Left hindlimb (tissue), 1 donor: ENCODE data around the gene BPHL.
"Not testable (repeated sequence)": the region's sequence is repeated elsewhere in the genome, so short reads cannot be mapped to it uniquely, and the experiment has no call there.

Source experiments
- DNase-seq: peaks from one replicate; pipeline ENCODE4 v3.0.0-alpha.2; 2018

BPHL gene

DNA sequence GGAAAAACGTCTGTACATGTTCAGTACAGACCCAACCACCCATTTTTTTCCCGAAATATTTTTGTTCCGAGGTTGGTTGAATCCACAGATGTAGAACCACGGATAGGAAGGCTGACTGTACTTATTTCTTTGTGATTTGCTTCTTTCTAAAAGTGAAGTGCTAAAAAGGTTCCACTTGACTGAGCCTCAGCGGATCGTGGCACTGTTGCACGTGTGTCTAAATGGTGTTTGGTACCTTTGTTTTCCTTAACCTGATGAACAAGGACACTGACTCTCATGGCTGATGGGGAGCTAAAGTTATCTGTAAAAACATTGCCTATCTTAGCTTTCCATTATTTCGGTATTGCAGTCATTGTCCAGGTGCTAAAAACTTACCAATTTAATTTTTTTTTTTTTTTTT is 6.2 kb downstream of the BPHL start:
- no peak for DNase-seq

DNA sequence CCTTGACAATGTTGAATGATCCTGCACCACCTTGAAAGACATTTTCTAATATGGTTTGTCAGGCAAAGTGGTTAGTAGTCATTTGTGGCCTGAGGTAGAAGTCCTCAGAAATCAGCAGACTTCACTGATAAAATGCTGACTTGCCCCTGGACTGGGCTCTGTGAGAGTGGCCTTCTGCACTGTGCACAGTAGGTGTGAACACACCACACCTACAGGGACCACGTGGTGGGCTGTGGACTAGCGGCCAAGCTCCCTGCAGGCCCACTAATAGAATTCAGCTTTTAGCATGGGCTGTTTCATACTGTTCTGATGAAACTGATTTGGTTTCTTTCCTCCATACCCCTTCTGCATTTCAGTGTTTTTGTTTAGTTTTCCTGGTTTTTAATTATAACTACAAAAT is 7.3 kb downstream of the BPHL start:
- no peak for DNase-seq

GRCh38 chr6:3128356-3129108 is 10.0 kb downstream of the BPHL start:
- DNase-seq: peak; percentile 46

DNA sequence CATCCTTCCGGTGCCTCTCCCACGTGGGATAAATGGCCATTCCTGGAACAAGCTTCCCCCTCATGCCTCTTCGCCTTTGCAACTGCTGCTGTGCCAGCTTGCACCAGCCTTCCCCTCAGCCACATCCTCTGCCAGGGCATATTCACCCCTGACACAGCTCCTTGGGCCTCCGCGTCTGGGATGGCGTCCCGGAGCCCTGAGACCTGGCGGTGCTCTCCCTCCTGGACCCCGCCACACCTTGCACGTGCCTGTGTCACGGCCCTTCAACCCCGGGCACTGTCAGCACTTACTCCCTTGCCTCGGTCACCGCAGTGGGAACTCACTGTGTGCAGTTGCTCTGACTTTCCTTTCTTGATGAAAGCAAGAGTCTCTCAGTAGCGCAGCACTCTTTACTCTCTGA is 13.2 kb downstream of the BPHL start:
- no peak for DNase-seq

- DNase-seq: no peak
Measured at GRCh38 chr6:3133515-3133914, 15.0 kb downstream of the BPHL start.

DNA sequence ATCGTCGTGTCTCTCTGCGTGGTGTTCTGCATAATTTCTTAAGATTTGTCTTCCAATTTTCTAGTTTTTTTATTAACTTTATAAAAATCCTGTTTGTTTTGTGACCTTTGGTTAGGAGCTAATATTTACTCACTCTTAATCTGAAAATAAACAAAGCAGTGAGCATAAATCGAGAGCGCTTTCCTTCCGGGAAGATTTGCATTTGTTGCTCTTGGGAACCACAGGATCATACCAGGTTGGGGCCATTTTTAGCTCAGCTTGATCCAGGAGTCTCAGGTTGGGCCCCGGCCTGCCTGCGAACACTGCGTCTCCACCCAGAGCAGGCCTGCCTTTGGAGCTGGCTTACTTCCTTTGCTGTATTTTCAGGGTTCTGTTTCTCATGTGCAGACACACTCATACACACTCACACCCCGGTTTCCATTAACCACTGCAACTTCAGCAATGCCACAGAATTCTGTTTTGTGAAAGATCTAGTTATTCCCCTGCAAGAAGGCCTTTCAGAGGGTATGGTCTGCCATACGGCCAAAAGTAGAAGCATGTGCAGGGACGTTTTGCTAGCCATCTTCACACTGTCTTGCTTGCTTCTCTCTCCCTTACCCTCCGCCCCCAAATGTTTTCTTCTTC is 17.3 kb downstream of the BPHL start:
- no peak for DNase-seq

GRCh38 chr6:3136292-3137011 is 17.9 kb downstream of the BPHL start:
- DNase-seq: no peak

- no peak for DNase-seq
Measured at GRCh38 chr6:3137057-3137777, 18.7 kb downstream of the BPHL start.

- DNase-seq: not testable (repeated sequence)
Measured at GRCh38 chr6:3137873-3138272, 19.4 kb downstream of the BPHL start.

DNA sequence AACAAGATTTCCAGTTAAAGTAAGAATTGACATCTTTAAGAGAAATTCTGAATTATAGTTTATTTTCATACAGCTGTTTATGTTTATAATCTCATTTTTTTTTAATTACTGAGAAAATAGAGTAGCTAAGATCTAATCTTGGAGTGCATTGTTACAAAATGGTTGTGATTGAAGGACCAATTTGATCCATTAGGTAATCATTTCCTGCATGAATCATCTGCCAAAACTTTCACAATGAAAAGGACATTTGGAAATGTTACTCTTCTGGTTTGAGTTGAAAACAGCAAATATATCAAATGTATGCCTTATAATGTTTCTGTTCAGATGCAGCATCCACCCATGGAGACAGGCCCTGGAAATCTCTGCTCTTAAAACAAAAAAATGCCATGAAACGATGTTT is 19.8 kb downstream of the BPHL start:
- no peak for DNase-seq

- peak; percentile 51 for DNase-seq
Measured at GRCh38 chr6:3139090-3139903, 20.8 kb downstream of the BPHL start.

DNA sequence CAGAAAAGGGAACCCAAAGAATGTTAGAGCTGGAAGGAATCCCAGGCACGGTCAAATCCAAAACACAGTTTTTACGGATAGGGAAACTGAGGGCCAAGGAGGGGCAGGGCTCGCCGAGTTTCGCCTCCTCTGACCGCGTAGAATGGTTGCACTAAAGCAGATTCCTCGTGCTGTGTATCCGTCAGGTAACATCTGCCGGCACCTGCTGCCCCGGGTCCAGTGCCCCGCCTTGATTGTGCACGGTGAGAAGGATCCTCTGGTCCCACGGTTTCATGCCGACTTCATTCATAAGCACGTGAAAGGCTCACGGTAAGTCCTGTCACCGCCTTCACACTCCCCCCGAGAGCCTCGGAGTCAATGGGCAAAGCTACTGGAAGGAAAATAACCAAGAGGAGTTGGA is 21.7 kb downstream of the BPHL start:
- no peak for DNase-seq

GRCh38 chr6:3142536-3142935 is 24.0 kb downstream of the BPHL start:
- DNase-seq: no peak

GRCh38 chr6:3143158-3143557 is 24.6 kb downstream of the BPHL start:
- no peak for DNase-seq

GRCh38 chr6:3144571-3144970 is 26.1 kb downstream of the BPHL start:
- DNase-seq: no peak

- no peak for DNase-seq
Measured at GRCh38 chr6:3147914-3148757, 29.6 kb downstream of the BPHL start.

GRCh38 chr6:3151691-3152090 is 33.2 kb downstream of the BPHL start:
- no peak for DNase-seq

- DNase-seq: no peak
Measured at GRCh38 chr6:3152689-3153088, 34.2 kb downstream of the BPHL start.

DNA sequence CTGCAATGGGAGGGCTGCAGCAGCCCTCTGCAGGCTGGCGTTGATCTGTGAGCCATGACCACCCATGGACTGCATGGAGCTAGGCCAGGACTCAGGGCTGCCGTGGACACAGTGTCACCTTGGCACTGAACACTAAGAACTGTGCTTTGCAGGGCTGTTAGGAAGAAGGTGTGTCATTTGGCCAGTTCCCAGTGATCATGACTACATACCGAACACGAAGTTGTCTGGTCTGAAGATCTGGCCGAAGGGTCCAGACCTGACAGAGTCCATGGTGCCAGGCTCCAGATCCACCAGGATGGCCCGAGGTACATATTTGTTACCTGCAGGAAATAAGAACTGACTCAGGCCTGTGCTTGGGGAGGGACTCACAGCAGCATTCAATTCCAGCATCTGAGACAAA is 36.9 kb downstream of the BPHL start:
- DNase-seq: not testable (repeated sequence)

DNA sequence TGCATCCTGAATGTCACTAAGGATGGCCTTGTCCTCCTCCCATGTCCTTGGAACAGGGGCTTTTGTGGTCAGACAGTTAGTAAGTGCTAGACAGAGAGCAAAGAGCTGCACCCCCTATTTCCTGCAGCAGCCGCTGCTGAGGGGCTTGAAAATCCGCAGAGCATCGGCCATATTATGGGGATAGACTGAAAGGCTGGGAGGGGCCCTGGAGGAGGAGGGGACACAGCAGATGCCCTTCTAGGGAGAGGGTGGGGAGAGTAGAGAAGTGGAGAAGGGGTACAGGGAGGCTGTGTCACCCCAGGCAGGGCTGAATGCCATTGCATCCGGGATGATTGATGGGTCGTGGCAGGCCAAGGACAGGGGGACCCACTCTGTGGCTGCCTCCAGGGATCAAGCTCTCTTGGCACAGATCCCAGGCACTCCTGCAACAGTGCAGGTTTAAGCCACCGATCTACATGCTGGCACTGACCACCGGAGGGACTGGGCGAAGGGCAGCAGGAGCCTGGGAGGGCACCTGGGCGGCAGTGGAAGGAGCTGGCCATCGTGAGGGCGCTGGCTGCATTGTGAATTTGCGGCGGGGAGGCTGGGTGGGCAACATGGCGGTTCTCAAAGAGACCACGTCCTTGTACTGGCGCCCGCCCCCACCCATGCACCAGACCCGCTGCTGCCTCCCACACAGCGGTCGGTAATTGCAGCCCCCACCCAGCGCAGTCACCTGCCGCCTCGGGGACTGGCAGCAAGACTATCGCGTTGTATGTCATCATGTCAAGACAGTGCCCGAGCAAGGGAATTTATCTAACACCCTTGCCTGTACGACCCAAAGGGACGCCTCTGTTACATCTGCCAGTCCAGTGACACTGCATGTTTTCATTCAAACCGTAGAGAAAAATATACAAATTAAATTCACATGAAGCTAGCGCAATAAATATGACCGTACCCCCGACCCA is 37.9 kb downstream of the BPHL start:
- peak; percentile 66 for DNase-seq
